Right atrium auricular region (tissue), 2 donors: ENCODE measurements around the gene PIGU. TPM values are rescaled to one million over a fixed set of nuclear protein-coding genes. Genes with fewer than 3 reads are reported as not detected.

ENCODE experiments used
- DNase-seq: peaks from one replicate; pipeline ENCODE4 v3.0.0-alpha.2; 2019; ENCODE audit warnings: low spot score
- H3K27ac ChIP-seq, 2 donors: fragments of 200-600 bp; sonication (generic); 1 replicate in 1 of 2; 2 replicates in 1 of 2; pipeline ENCODE4 v1.5.1; 2016 to 2019
- H3K27me3 ChIP-seq, 2 donors: fragments of 200-600 bp; sonication (generic); one replicate each; pipeline versions ENCODE4 v1.5.1 to v1.6.0; 2017 to 2019
- H3K36me3 ChIP-seq: fragments of 200-600 bp; sonication (generic); one replicate; pipeline ENCODE4 v1.5.1; 2016
- H3K4me1 ChIP-seq, 2 donors: fragments of 200-600 bp; sonication (generic); one replicate each; pipeline versions ENCODE4 v1.5.1 to v1.6.0; 2017 to 2019
- H3K4me3 ChIP-seq, 2 donors: fragments of 200-600 bp; sonication (generic); 1 replicate in 1 of 2; 2 replicates in 1 of 2; pipeline ENCODE4 v1.5.1; 2017 to 2019; ENCODE audit warnings: mild to moderate bottlenecking in 1 of 2, moderate library complexity in 1 of 2
- H3K9me3 ChIP-seq, 2 donors: fragments of 200-600 bp; sonication (generic); one replicate each; pipeline ENCODE4 v1.5.1; 2019
- total RNA-seq, 2 donors: library from RNA; depleted of rRNA; stranded (reverse); fragments of >200 nt; gene quantifications; one replicate each; pipeline ENCODE4 v1.1.0, GENCODE V29; 2016
- TF ChIP-seq, protein P1 (sequence below), 2 donors: fragments of 200-600 bp; sonication (generic); IDR thresholded peaks; one replicate each; pipeline ENCODE4 v1.5.1; 2019; ENCODE audit warnings: antibody characterized with exemption in 2 of 2

PIGU gene
- total RNA-seq, 2 donors from 2014 or later, result 16.6 to 17.7 TPM

DNA sequence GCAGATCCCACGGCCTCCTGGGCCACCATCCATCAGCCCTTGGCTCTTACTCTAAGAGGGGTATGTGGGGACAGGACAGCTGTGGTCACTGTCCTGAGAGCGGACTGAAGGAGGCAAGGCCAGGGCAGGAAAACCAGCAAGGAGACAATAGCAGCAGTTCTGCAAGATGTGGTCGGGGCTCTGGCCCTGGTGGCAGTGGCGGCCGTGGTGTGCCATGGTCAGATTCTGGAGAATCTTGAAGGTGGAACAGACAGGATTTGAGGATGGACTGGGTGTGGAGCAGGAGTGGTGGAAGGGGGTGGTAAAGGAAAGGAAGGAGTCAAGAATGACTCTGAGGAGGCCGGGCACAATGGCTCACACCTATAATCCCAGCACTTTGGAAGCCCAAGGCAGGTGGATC lies 124.3 kb downstream of the PIGU start:
- Histone ChIP-seq H3K9me3 (no peaks in the 10 kb centered on the region), H3K4me1 (peaks cover 0 to under 1% of the 10 kb centered on the region in 2 donors)
- DNase-seq, result no peak

DNA sequence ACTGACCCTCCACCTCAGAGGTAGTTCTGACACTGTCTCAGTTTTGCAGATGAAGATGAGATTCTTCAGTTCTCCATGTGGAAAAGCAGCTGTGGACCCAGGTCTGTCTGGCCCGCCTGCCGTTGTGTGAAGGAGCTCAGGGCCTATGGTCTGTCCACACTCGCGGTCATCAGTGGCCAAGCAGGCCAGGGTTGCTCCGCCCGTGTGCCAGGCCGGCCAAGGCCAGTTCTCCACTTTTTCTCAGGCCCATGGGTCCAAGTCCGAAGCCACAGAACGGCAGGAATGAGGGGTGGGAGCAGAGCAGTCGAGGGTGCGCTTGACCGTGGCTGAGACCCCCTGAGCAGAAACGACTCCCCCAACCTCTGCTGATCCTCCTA lies 127.0 kb downstream of the PIGU start:
- Histone ChIP-seq H3K4me1 (no peaks in the 10 kb centered on the region), H3K4me3 (no peak overlapping the region), H3K27ac (no peak overlapping the region), H3K9me3 (no peaks in the 10 kb centered on the region), H3K27me3 (no peaks in the 10 kb centered on the region), H3K36me3 (no peaks in the 10 kb centered on the region)
- TF ChIP-seq, protein P1, sequence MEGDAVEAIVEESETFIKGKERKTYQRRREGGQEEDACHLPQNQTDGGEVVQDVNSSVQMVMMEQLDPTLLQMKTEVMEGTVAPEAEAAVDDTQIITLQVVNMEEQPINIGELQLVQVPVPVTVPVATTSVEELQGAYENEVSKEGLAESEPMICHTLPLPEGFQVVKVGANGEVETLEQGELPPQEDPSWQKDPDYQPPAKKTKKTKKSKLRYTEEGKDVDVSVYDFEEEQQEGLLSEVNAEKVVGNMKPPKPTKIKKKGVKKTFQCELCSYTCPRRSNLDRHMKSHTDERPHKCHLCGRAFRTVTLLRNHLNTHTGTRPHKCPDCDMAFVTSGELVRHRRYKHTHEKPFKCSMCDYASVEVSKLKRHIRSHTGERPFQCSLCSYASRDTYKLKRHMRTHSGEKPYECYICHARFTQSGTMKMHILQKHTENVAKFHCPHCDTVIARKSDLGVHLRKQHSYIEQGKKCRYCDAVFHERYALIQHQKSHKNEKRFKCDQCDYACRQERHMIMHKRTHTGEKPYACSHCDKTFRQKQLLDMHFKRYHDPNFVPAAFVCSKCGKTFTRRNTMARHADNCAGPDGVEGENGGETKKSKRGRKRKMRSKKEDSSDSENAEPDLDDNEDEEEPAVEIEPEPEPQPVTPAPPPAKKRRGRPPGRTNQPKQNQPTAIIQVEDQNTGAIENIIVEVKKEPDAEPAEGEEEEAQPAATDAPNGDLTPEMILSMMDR (IDR thresholded peaks at IDR 0.05), result no peak
- DNase-seq, result no peak

More for the DNA sequence above, 124.3 kb downstream of the PIGU start:
- TF ChIP-seq, protein P1 (IDR thresholded peaks at IDR 0.05), result no peak
- H3K36me3 ChIP-seq, result no peaks in the 10 kb centered on the region
- no peaks in the 10 kb centered on the region for H3K27me3 ChIP-seq
- no peak overlapping the region for H3K4me3 ChIP-seq
- H3K27ac ChIP-seq, result no peak overlapping the region

DNA sequence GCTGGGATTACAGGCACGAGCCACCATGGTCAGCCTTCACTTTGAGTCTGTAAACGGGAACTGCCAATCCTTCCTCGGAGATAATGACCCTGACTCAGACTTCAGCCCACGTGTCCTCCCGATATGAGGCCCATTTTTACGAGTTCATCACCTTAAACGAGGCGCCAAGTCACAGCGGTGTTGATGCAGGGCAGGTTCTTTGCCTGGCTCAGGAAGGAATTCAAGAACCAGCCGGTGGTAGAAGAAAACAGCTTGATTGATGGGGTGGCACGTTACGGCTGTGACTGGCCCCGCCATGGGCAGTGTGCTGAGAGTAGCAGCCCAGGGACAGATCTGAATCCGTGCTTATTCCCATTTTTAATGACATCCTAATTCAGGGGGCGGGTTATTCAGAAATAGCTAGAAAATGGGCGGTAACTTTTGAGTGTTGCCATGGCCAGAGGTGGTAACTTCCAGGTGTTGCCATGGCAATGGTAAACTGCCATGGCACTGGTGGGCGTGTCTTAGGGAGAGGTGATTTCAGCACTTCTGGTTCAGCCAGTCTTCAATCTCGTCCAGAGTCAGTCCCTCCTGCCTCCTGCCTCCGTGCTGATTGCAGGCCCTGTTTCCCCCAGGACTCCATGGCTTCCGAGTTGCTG lies 127.5 kb downstream of the PIGU start:
- TF ChIP-seq, protein P1 (IDR thresholded peaks at IDR 0.05), result no peak
- Histone ChIP-seq H3K9me3 (no peaks in the 10 kb centered on the region), H3K36me3 (no peaks in the 10 kb centered on the region), H3K27ac (no peak overlapping the region), H3K27me3 (no peaks in the 10 kb centered on the region), H3K4me3 (no peak overlapping the region), H3K4me1 (no peaks in the 10 kb centered on the region)
- no peak for DNase-seq

- TF ChIP-seq, protein P1 (IDR thresholded peaks at IDR 0.05), result no peak
- Histone ChIP-seq H3K4me3 (no peak overlapping the region), H3K36me3 (no peaks in the 10 kb centered on the region), H3K27me3 (no peaks in the 10 kb centered on the region), H3K27ac (no peak overlapping the region), H3K4me1 (no peaks in the 10 kb centered on the region), H3K9me3 (no peaks in the 10 kb centered on the region)
- DNase-seq, result no peak
Observed at GRCh38 chr20:34547844-34548613, 128.9 kb downstream of the PIGU start.

GRCh38 chr20:34546751-34547181 lies 130.1 kb downstream of the PIGU start:
- TF ChIP-seq, protein P1 (IDR thresholded peaks at IDR 0.05), result no peak
- H3K4me3 ChIP-seq, result no peak overlapping the region
- peaks cover 6% of the 10 kb centered on the region for H3K36me3 ChIP-seq
- DNase-seq, result no peak
- no peaks in the 10 kb centered on the region for H3K9me3 ChIP-seq
- H3K4me1 ChIP-seq, result no peaks in the 10 kb centered on the region
- H3K27ac ChIP-seq, result no peak overlapping the region
- H3K27me3 ChIP-seq, result no peaks in the 10 kb centered on the region
